Mesodermal cell (in vitro differentiated cells): Measurements from ENCODE around the gene TMCC1.

Experiments
- H3K27ac ChIP-seq: 2 replicates; pipeline ENCODE4 v1.7.0; 2013; ENCODE audit warnings: mild to moderate bottlenecking, low read depth, low read length, moderate library complexity; ENCODE audit not compliant: severe bottlenecking
- H3K36me3 ChIP-seq: 2 replicates; pipeline ENCODE4 v1.7.1; 2013; ENCODE audit warnings: mild to moderate bottlenecking, low read length, moderate library complexity; ENCODE audit not compliant: control insufficient read depth, insufficient read depth
- H3K4me1 ChIP-seq: one replicate; pipeline ENCODE4 v1.7.1; 2013; ENCODE audit warnings: mild to moderate bottlenecking, low read length; ENCODE audit not compliant: insufficient read depth, control insufficient read depth, poor library complexity, severe bottlenecking
- H3K4me3 ChIP-seq: 2 replicates; pipeline ENCODE4 v1.7.0; 2013; ENCODE audit warnings: low read length, control low read depth, mild to moderate bottlenecking; ENCODE audit not compliant: insufficient read depth, poor library complexity, severe bottlenecking; ENCODE audit errors: extremely low read depth
- H3K9me3 ChIP-seq: 2 replicates; pipeline ENCODE4 v1.7.1; 2013; ENCODE audit warnings: mild to moderate bottlenecking, low read length, moderate library complexity; ENCODE audit not compliant: control insufficient read depth
- WGBS, 2 experiments: methylation state at CpG; one replicate each; pipeline ENCODE4 v1.1.5; 2013; ENCODE audit warnings: missing lambda C conversion rate in 2 of 2; ENCODE audit not compliant: insufficient coverage in 2 of 2; 5-methylcytosine and 5-hydroxymethylcytosine counted together

TMCC1 gene

DNA sequence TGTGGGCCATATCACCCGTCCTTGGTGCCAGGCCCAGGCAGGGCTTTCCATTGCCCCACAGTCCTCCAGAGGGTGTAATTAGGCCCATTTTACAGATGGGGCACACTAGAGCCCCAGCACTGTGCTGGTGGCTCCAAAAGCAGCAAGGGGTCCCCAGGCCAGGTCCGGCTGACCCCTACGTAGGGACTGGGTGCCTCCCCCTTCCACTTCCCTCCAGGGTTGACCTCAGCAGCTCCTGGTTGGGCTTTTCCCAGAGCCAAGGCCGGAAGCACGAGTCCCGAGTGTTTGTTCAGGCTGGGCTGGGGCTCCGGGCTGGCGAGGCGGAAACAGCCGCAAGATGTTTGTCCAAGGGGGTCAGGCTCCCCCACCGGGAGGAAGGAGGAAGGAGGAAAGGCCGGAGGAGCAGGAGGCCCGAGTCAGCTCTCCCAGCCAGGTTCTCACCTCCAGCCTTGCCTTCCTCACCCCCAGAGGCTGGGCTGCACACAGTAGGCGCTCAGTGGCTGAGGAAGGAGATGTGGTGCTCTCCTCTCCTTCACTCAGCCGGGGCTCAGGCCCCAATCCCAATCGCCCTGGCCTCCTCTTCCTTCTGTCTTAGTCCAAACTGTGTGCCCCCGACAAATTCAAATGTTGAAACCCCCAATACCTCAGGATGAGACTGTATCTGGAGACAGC, 269.9 kb downstream of the TMCC1 start:
- Histone ChIP-seq H3K4me1 (peaks cover 62% of the 10 kb centered on the region), H3K27ac (peak overlapping the region; percentile 8), H3K4me3 (no peak overlapping the region), H3K36me3 (no peaks in the 10 kb centered on the region), H3K9me3 (no peaks in the 10 kb centered on the region)
- 82 to 84% methylated on average over 4 to 12 of the region's 17 CpGs for WGBS, 2 experiments

GRCh38 chr3:129622933-129623332, 270.6 kb downstream of the TMCC1 start:
- WGBS, 2 experiments, result 96 to 100% methylated on average over 6 to 7 of the region's 10 CpGs
- H3K4me3 ChIP-seq, result no peak overlapping the region

GRCh38 chr3:129622226-129622874, 271.2 kb downstream of the TMCC1 start:
- 93 to 100% methylated on average over 4 to 5 of the region's 12 CpGs for WGBS, 2 experiments
- peak overlapping the region; percentile 16 for H3K27ac ChIP-seq
- H3K9me3 ChIP-seq, result no peaks in the 10 kb centered on the region
- H3K4me3 ChIP-seq, result no peak overlapping the region
- H3K36me3 ChIP-seq, result no peaks in the 10 kb centered on the region
- peaks cover 65% of the 10 kb centered on the region for H3K4me1 ChIP-seq

More at GRCh38 chr3:129622933-129623332, 270.6 kb downstream of the TMCC1 start:
- H3K4me1 ChIP-seq, result peaks cover 63% of the 10 kb centered on the region
- no peaks in the 10 kb centered on the region for H3K9me3 ChIP-seq
- no peak overlapping the region for H3K27ac ChIP-seq
- H3K36me3 ChIP-seq, result no peaks in the 10 kb centered on the region

DNA sequence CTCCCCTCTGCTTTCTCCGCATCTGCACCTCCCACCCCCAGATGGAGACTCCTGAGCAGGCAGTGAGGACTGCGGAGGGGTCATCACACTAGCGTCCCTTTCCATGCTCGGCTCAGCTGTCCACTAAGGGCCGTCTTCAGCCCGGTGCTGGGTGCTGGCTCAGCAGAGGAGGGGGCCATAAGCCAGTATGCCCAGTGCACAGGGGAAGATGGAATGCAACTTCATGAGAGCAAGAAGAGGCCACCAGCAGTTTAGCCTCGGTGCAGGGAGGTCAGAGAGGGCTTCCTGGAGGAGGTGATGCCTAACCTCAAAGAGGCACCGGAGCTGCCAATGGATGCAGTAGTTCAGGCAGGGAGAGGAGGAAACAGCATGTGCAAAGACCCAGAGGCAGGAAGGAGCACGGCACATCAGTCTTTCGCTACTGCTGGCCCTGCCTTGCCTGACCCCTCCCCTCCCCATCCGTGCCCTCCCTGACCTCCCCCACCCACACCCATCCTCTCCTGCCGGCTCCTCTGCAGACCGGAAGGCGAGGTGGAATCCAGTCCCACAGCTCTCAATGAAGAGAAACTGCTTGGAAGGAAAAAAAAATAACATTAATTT, 271.8 kb downstream of the TMCC1 start:
- H3K9me3 ChIP-seq, result no peaks in the 10 kb centered on the region
- H3K36me3 ChIP-seq, result no peaks in the 10 kb centered on the region
- H3K4me3 ChIP-seq, result no peak overlapping the region
- H3K4me1 ChIP-seq, result peaks cover 65% of the 10 kb centered on the region
- WGBS, 2 experiments, result 91 to 97% methylated on average over 8 of the region's 14 CpGs
- no peak overlapping the region for H3K27ac ChIP-seq

DNA sequence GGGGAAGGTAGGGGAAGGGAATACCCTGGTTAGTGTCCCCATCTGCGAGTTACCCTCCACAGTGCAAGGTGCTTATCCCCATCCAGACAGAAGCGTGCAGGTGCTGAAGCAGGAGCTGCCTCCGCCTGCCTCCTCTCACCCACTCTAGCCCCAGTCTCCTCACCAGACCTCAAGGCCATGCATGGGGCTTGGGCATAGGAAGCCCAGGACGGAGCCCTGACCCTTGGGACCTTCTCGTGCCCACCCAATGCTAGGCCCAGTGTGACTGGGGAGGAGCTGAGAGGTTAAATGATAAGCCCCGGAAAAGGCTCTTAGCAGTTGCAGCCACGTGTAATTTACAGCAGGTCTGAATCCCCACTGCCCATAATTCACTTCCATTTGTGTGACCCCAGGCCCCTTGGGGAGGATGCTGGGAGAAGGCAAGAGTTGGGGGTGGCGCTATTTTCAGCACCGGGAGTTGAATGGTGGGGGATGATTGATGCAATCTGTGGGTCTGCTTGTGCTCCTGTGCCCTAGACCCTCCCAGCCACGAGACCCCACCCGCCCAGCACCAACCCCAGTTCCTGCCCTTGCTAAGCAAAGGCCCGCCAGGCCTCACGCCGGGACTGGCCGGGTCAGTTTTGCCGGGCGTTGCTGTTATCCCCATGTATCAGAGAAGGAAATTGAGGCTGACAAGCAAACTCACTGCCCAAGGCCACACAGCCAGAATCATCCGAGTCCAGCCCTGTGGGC, 272.5 kb downstream of the TMCC1 start:
- Histone ChIP-seq H3K9me3 (no peaks in the 10 kb centered on the region), H3K27ac (no peak overlapping the region), H3K36me3 (no peaks in the 10 kb centered on the region), H3K4me3 (no peak overlapping the region), H3K4me1 (peaks cover 61% of the 10 kb centered on the region)
- 90% methylated on average over 10 to 13 of the region's 18 CpGs for WGBS, 2 experiments

DNA sequence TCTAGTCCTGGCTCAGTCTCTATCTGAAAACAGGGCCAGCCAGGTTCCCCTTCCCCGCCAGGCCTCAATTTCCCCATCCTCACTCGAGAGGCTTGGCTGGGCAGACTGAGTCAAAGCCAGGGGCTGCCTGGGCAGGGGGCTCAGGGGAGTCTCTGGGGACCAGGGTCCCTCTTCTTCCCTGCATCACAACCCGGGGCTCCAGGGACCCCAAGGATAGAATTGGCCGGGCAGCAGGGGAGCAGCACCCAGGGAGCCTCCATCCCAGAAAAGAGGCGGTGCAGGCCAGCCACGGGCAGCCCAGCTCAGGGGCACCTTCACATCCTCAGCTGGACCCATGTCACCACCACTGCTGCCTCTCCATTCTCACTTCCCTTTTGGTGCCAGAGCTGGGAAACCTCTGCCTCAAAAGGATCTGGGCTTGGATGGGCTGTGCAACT, 273.8 kb downstream of the TMCC1 start:
- no peaks in the 10 kb centered on the region for H3K36me3 ChIP-seq
- H3K4me1 ChIP-seq, result peaks cover 57% of the 10 kb centered on the region
- 92 to 100% methylated on average over 4 to 5 of the region's 6 CpGs for WGBS, 2 experiments

DNA sequence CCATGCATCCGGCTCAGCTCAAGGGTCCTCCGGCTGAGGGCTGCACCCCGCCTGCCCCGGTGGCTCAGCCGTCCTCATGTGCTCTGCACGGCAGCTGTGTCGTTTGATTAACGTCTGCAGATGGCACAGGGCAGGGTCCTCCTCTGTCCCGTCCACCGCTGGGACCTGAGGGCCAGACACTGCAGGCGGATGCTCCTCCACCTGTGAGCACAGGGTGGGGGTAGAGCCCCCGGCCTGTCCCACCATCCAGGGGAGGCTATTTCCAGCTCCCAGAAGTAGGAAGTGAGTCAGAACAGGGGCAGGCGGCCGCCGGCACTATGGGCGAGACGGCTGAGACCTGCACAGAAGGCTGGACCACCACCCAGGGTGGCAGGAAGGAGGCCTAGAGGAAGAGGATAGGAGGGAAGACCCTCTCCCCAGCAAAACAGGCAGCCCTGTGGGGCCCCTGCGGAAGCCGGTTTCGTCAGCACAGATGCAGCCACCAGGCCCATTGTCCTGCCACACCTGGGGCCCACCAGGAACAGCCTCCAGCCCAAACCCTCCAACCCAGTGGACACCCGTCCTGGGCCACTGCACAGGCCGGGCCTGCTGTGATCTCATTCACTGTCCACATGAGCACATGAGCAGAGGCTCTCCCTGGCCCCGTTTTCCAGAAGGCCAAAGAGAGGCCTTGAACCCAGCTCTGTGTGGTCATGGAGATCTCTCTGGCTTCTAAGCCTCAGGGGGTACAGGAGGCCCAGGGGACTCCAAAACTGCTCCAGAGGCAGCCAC, 274.4 kb downstream of the TMCC1 start:
- Histone ChIP-seq H3K27ac (peak overlapping the region; percentile 36), H3K4me3 (no peak overlapping the region), H3K4me1 (peaks cover 51% of the 10 kb centered on the region), H3K9me3 (no peaks in the 10 kb centered on the region), H3K36me3 (no peaks in the 10 kb centered on the region)
- 89% methylated on average over 20 to 23 of the region's 23 CpGs for WGBS, 2 experiments

More for the DNA sequence above, 273.8 kb downstream of the TMCC1 start:
- no peaks in the 10 kb centered on the region for H3K9me3 ChIP-seq
- no peak overlapping the region for H3K4me3 ChIP-seq
- peak overlapping the region; percentile 36 for H3K27ac ChIP-seq

DNA sequence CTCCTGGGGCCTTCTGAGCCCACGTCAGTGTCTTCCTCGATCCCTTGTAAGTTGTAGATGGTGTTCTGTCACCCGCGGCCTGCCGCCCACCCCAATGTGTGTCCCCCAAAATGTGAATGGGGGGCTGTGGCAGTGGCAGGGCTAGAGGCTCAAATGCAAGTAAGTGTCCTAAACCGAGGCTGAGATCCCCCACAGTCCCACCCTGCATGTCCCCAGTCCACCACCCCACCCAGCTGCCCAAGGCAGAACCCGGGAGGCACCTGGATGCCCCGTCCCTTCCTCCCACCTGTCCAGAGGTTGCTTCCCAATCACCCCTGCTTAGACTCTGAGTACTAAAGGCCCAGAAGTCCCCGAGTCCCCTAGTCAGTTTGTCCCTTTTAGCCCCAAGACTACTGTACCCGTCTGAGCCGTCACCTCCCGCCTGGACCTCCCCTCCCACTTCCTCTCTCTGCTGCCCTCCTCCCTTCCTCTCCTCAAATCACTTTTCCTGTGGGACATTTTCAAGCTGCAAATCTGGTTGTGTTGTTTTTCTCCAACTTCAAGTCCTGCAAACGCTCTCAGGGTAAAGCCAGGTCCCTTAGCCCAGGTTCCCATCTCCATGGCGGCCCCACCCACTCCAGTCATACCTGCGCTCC, 275.2 kb downstream of the TMCC1 start:
- WGBS, 2 experiments, result 87 to 90% methylated on average over 9 to 15 of the region's 15 CpGs
- Histone ChIP-seq H3K4me1 (peaks cover 47% of the 10 kb centered on the region), H3K27ac (no peak overlapping the region)

GRCh38 chr3:129617381-129618185, 275.9 kb downstream of the TMCC1 start:
- no peaks in the 10 kb centered on the region for H3K9me3 ChIP-seq
- peaks cover 41% of the 10 kb centered on the region for H3K4me1 ChIP-seq
- 92 to 95% methylated on average over 9 to 11 of the region's 12 CpGs for WGBS, 2 experiments
- H3K36me3 ChIP-seq, result no peaks in the 10 kb centered on the region
- no peak overlapping the region for H3K4me3 ChIP-seq
- no peak overlapping the region for H3K27ac ChIP-seq

More for the DNA sequence above, 275.2 kb downstream of the TMCC1 start:
- H3K9me3 ChIP-seq, result no peaks in the 10 kb centered on the region
- no peaks in the 10 kb centered on the region for H3K36me3 ChIP-seq
- H3K4me3 ChIP-seq, result no peak overlapping the region
